MM.1S (cell line): ENCODE results near the gene PPP4C.

Experiments used
- DNase-seq: peaks from one replicate; pipeline ENCODE4 v3.0.0-alpha.2; 2015
- H2AFZ ChIP-seq: fragments of 300-600 bp; sonication (generic); 2 replicates; pipeline ENCODE4 v1.6.0; 2016; ENCODE audit warnings: antibody characterized with exemption, low read length
- H3F3A ChIP-seq: fragments of 300-600 bp; sonication (generic); 2 replicates; pipeline ENCODE4 v1.6.1; 2016; ENCODE audit warnings: mild to moderate bottlenecking, antibody characterized with exemption, low read length, moderate library complexity, mixed read lengths; ENCODE audit not compliant: insufficient read depth
- H3K27ac ChIP-seq: fragments of 300-600 bp; sonication (generic); 2 replicates; pipeline ENCODE4 v1.5.1; 2016; ENCODE audit warnings: mild to moderate bottlenecking, low read length
- H3K27me3 ChIP-seq: fragments of 300-600 bp; sonication (generic); replicated peaks from 2 replicates; pipeline ENCODE4 v1.6.0; 2016; ENCODE audit warnings: low read length; ENCODE audit not compliant: insufficient read depth
- H3K36me3 ChIP-seq: fragments of 300-600 bp; sonication (generic); replicated peaks from 2 replicates; pipeline ENCODE4 v1.6.1; 2016; ENCODE audit warnings: mild to moderate bottlenecking, low read length, mixed read lengths; ENCODE audit not compliant: insufficient read depth
- H3K4me1 ChIP-seq: fragments of 300-600 bp; sonication (generic); 2 replicates; pipeline ENCODE4 v1.6.1; 2016; ENCODE audit warnings: low read length, mixed read lengths
- H3K4me2 ChIP-seq: fragments of 300-600 bp; sonication (generic); 2 replicates; pipeline ENCODE4 v1.6.0; 2016; ENCODE audit warnings: low read depth, low read length
- H3K4me3 ChIP-seq: fragments of 300-600 bp; sonication (generic); 2 replicates; pipeline ENCODE4 v1.5.1; 2016; ENCODE audit warnings: low read length, mixed read lengths
- H3K79me2 ChIP-seq: fragments of 300-600 bp; sonication (generic); 2 replicates; pipeline ENCODE4 v1.6.1; 2016; ENCODE audit warnings: mixed run types, low read length, mixed read lengths
- H3K9ac ChIP-seq: fragments of 300-600 bp; sonication (generic); 2 replicates; pipeline ENCODE4 v1.6.1; 2016; ENCODE audit warnings: low read length, mixed read lengths
- H3K9me2 ChIP-seq: fragments of 300-600 bp; sonication (generic); replicated peaks from 2 replicates; pipeline ENCODE4 v1.6.1; 2016; ENCODE audit warnings: mild to moderate bottlenecking, low read length, mixed read lengths; ENCODE audit not compliant: insufficient read depth
- H3K9me3 ChIP-seq: fragments of 300-600 bp; sonication (generic); replicated peaks from 2 replicates; pipeline ENCODE4 v1.6.1; 2016; ENCODE audit warnings: mild to moderate bottlenecking, low read length, mixed read lengths; ENCODE audit not compliant: insufficient read depth
- H4K20me1 ChIP-seq: fragments of 300-600 bp; sonication (generic); 2 replicates; pipeline ENCODE4 v1.6.1; 2016; ENCODE audit warnings: mild to moderate bottlenecking, low read length, moderate library complexity, mixed read lengths; ENCODE audit not compliant: insufficient read depth
- EZH2 ChIP-seq: fragments of 300-600 bp; sonication (generic); optimal IDR thresholded peaks from 2 replicates; pipeline ENCODE3; 2017; ENCODE audit warnings: low read depth, mild to moderate bottlenecking, antibody characterized with exemption, low read length, mixed read lengths
- EZH2phosphoT487 ChIP-seq: fragments of 300-600 bp; sonication (generic); IDR thresholded peaks from 2 replicates; pipeline ENCODE4 v1.6.1; 2018; ENCODE audit warnings: antibody characterized with exemption, low read length
- TF ChIP-seq, protein P1 (sequence below): fragments of 300-600 bp; sonication (generic); IDR thresholded peaks from 2 replicates; pipeline ENCODE4 v1.5.1; 2016; ENCODE audit warnings: antibody characterized with exemption, low read length, mixed read lengths

Gene PPP4C

DNA sequence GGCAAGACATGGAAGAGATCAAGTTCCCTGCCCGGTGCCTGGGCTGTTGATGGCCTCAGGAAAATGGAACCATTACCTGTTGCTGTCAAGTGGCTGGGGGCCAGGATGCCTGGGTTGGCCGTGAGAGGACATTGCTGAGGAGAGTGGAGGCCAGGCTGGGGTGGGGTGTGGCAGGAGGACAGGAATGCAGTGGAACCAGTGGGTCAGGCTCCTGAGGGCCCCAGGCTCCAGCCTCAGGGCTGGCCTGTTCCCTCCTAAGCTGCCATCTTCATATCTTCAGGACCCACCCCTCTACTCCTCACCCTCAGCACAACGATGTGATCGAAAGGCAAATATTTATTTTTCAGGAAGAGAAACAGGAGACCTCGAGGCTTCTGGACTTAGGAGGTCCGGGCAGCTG is 28.7 kb downstream of the PPP4C start:
- no peak overlapping the region for H3K27ac ChIP-seq
- no peaks in the 10 kb centered on the region for H3K27me3 ChIP-seq
- no peaks in the 10 kb centered on the region for H3F3A ChIP-seq
- H3K36me3 ChIP-seq: no peaks in the 10 kb centered on the region
- H2AFZ ChIP-seq: no peak overlapping the region
- H3K9me3 ChIP-seq: no peaks in the 10 kb centered on the region
- no peak overlapping the region for H3K9ac ChIP-seq
- H3K9me2 ChIP-seq: no peaks in the 10 kb centered on the region
- no peak overlapping the region for H3K4me2 ChIP-seq
- no peak for TF ChIP-seq EZH2phosphoT487
- TF ChIP-seq EZH2: no peak
- TF ChIP-seq, protein P1, sequence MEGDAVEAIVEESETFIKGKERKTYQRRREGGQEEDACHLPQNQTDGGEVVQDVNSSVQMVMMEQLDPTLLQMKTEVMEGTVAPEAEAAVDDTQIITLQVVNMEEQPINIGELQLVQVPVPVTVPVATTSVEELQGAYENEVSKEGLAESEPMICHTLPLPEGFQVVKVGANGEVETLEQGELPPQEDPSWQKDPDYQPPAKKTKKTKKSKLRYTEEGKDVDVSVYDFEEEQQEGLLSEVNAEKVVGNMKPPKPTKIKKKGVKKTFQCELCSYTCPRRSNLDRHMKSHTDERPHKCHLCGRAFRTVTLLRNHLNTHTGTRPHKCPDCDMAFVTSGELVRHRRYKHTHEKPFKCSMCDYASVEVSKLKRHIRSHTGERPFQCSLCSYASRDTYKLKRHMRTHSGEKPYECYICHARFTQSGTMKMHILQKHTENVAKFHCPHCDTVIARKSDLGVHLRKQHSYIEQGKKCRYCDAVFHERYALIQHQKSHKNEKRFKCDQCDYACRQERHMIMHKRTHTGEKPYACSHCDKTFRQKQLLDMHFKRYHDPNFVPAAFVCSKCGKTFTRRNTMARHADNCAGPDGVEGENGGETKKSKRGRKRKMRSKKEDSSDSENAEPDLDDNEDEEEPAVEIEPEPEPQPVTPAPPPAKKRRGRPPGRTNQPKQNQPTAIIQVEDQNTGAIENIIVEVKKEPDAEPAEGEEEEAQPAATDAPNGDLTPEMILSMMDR: no peak
- H3K4me3 ChIP-seq: no peak overlapping the region
- DNase-seq: no peak
- no peaks in the 10 kb centered on the region for H3K79me2 ChIP-seq
- H3K4me1 ChIP-seq: no peaks in the 10 kb centered on the region
- no peaks in the 10 kb centered on the region for H4K20me1 ChIP-seq

DNA sequence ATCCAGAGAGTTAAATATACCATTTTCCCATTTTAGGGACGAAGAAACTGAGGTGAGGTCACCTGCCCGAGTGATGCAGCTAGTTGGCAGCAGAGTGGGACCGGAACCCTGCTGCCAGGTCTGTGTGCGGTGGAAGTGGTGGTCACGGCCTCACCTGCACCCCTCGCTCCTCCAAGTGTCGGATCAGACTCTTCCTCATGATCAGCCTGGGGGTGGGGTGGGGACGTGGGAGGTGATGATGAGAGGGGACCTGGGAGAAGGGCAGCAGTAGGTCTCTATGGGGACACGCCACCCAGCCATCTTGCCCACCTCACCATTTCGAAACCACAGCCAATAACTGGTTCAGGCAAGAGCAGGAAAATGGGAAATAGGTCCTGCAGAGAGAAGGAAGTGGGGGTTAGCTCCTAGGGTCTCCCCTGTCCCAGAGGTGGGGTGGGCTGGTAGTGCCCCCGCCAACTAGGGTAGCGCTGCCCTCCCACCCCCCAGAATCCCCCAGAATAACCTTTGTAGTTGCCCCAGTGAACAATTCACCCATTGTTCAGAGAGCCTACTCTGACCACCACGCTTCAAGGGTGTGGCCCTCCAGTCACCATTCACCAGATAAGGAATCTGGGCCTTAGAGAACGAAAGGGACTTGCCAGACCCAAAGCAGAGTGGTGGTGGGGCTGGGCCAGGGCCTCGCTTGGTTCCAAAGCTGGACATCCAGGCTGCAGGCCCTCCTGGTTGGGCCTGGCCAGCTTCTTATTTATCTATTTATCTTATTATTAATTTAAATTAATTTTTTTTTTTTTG is 32.5 kb downstream of the PPP4C start:
- Histone ChIP-seq H3K27ac (no peak overlapping the region), H3K4me3 (no peak overlapping the region), H4K20me1 (no peaks in the 10 kb centered on the region)

DNA sequence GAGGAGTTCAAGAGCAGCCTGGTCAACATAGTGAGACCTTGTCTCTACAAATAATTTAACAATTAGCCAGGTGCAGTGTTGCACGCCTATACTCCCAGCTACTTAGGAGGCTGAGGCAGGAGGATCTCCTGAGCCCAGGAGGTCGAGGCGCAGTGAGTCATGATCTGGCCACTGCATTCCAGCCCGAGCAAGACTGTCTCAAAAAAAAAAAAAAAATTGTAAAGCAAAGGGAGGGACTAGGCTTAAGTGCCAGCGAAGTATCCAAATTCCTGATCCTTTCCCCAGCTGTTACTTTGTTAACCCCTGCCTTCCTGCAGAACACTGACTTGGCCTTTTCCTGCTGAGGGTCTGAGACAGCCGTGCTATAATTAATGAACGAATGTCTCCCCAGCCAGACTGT is 34.9 kb downstream of the PPP4C start:
- DNase-seq: no peak

More for the DNA sequence above, 32.5 kb downstream of the PPP4C start:
- no peaks in the 10 kb centered on the region for H3K79me2 ChIP-seq
- no peaks in the 10 kb centered on the region for H3K36me3 ChIP-seq
- TF ChIP-seq EZH2phosphoT487: no peak
- TF ChIP-seq, protein P1: no peak
- no peak for TF ChIP-seq EZH2
- no peaks in the 10 kb centered on the region for H3K27me3 ChIP-seq
- H3K9ac ChIP-seq: no peak overlapping the region
- no peak overlapping the region for H2AFZ ChIP-seq
- H3K4me2 ChIP-seq: no peak overlapping the region
- 0 out of 2 replicates have a peak, but pooled peaks cover 3% of the 10 kb centered on the region for H3K4me1 ChIP-seq
- DNase-seq: no peak
- 0 out of 2 replicates have a peak, but pooled peaks cover 2% of the 10 kb centered on the region for H3F3A ChIP-seq
- H3K9me2 ChIP-seq: no peaks in the 10 kb centered on the region
- no peaks in the 10 kb centered on the region for H3K9me3 ChIP-seq

More for the DNA sequence above, 34.9 kb downstream of the PPP4C start:
- TF ChIP-seq EZH2: no peak
- TF ChIP-seq, protein P1: no peak
- no peaks in the 10 kb centered on the region for H3K9me3 ChIP-seq
- H3K9ac ChIP-seq: no peak overlapping the region
- peaks cover 13% of the 10 kb centered on the region for H3F3A ChIP-seq
- no peaks in the 10 kb centered on the region for H3K9me2 ChIP-seq
- no peak overlapping the region for H3K27ac ChIP-seq
- H3K36me3 ChIP-seq: no peaks in the 10 kb centered on the region
- H3K4me2 ChIP-seq: no peak overlapping the region
- H3K4me1 ChIP-seq: peaks cover 16% of the 10 kb centered on the region
- no peak overlapping the region for H3K4me3 ChIP-seq
- no peak overlapping the region for H2AFZ ChIP-seq
- H3K27me3 ChIP-seq: no peaks in the 10 kb centered on the region
- no peaks in the 10 kb centered on the region for H4K20me1 ChIP-seq
- no peaks in the 10 kb centered on the region for H3K79me2 ChIP-seq
